HG02642 (cell line): ENCODE data around the gene GSTK1.
"Not testable (repeated sequence)": the region's sequence is repeated elsewhere in the genome, so short reads cannot be mapped to it uniquely, and the experiment has no call there.

Experiments
- ATAC-seq: cut with Tn5 transposase; IDR thresholded peaks from one replicate; pipeline ENCODE4 v1.9.1; 2021; ENCODE audit warnings: mild to moderate bottlenecking; ENCODE audit not compliant: unreplicated experiment, poor library complexity

GSTK1 gene

GRCh38 chr7:143264196-143264568 is 941 bp downstream of the GSTK1 start:
- not testable (repeated sequence) for ATAC-seq

GRCh38 chr7:143265017-143265693 is 1.9 kb downstream of the GSTK1 start:
- ATAC-seq: no peak

- ATAC-seq: no peak
These were observed 6.0 kb downstream of the GSTK1 start for GRCh38 chr7:143269251-143269650.

GRCh38 chr7:143271240-143271639 is 8.0 kb downstream of the GSTK1 start:
- no peak for ATAC-seq

GRCh38 chr7:143272871-143273270 is 9.6 kb downstream of the GSTK1 start:
- ATAC-seq: no peak

GRCh38 chr7:143279186-143280098 is 16.2 kb downstream of the GSTK1 start:
- ATAC-seq: no peak

GRCh38 chr7:143280160-143280559 is 16.9 kb downstream of the GSTK1 start:
- no peak for ATAC-seq

GRCh38 chr7:143280566-143280965 is 17.3 kb downstream of the GSTK1 start:
- ATAC-seq: no peak

GRCh38 chr7:143281529-143281928 is 18.3 kb downstream of the GSTK1 start:
- ATAC-seq: no peak

- ATAC-seq: no peak
These were observed 18.9 kb downstream of the GSTK1 start for GRCh38 chr7:143282124-143282523.

GRCh38 chr7:143283381-143283780 is 20.1 kb downstream of the GSTK1 start:
- no peak for ATAC-seq

GRCh38 chr7:143284591-143285469 is 21.6 kb downstream of the GSTK1 start, which contains the start of gene TMEM139:
Gene TMEM139, plus strand, starts transcription at chr7:143284958. Its CDS starts 1,000 bp downstream, at chr7:143285958.
- ATAC-seq: no peak

GRCh38 chr7:143285470-143285778 is 22.2 kb downstream of the GSTK1 start:
- no peak for ATAC-seq

- no peak for ATAC-seq
These were observed 22.7 kb downstream of the GSTK1 start for GRCh38 chr7:143285806-143286521.

GRCh38 chr7:143286522-143286890 is 23.3 kb downstream of the GSTK1 start:
- ATAC-seq: no peak

GRCh38 chr7:143287339-143287934 is 24.2 kb downstream of the GSTK1 start:
- no peak for ATAC-seq

GRCh38 chr7:143287935-143288826 is 24.9 kb downstream of the GSTK1 start, which contains the start of gene CASP2:
Gene CASP2, plus strand, starts transcription at chr7:143288351. Its CDS starts 105 bp downstream, at chr7:143288456.
- ATAC-seq: peak; percentile 92

GRCh38 chr7:143288836-143289235 is 25.6 kb downstream of the GSTK1 start:
- ATAC-seq: no peak

GRCh38 chr7:143289421-143289820 is 26.2 kb downstream of the GSTK1 start:
- no peak for ATAC-seq
